HEK293T (cell line): ENCODE data around the gene THAP7.

Experiments used
- CTCF ChIA-PET: fragments of 350-600 bp; formaldehyde crosslinking; extraction: SDS; loops from one replicate; lab custom pipeline; 2021; ENCODE audit warnings: antibody characterized with exemption, inconsistent platforms; lab: Yijun Ruan, JAX
- POLR2A ChIA-PET: fragments of 350-600 bp; formaldehyde crosslinking; extraction: SDS; loops from one replicate; lab custom pipeline; 2020; ENCODE audit warnings: antibody characterized with exemption, inconsistent platforms; lab: Yijun Ruan, JAX
- DNase-seq: peaks from one replicate; pipeline ENCODE4 v3.0.0; 2012; ENCODE audit warnings: mixed read lengths; ENCODE audit errors: extremely low spot score
- ARNT ChIP-seq: fragments of 450-650 bp; IDR thresholded peaks from 2 replicates; pipeline ENCODE4 v1.6.1; 2017; ENCODE audit warnings: mild to moderate bottlenecking
- BHLHE40 ChIP-seq: fragments of 450-650 bp; IDR thresholded peaks from 2 replicates; pipeline ENCODE4 v1.6.1; 2016; ENCODE audit warnings: mild to moderate bottlenecking, moderate library complexity, borderline replicate concordance
- CTBP1 ChIP-seq: fragments of 450-650 bp; IDR thresholded peaks from 2 replicates; pipeline ENCODE4 v1.6.1; 2016; ENCODE audit warnings: borderline replicate concordance
- ELF4 ChIP-seq: fragments of 450-650 bp; IDR thresholded peaks from 2 replicates; pipeline ENCODE4 v1.6.1; 2017; ENCODE audit warnings: antibody characterized with exemption
- FOXA1 ChIP-seq: fragments of 450-650 bp; IDR thresholded peaks from 2 replicates; pipeline ENCODE4 v1.6.1; 2016; ENCODE audit warnings: mild to moderate bottlenecking
- FOXK2 ChIP-seq: fragments of 450-650 bp; IDR thresholded peaks from 2 replicates; pipeline ENCODE4 v1.6.1; 2016; ENCODE audit warnings: mild to moderate bottlenecking
- FOXM1 ChIP-seq: fragments of 450-650 bp; IDR thresholded peaks from 2 replicates; pipeline ENCODE4 v1.6.1; 2017; ENCODE audit warnings: mild to moderate bottlenecking, borderline replicate concordance
- HDGF ChIP-seq: fragments of 450-650 bp; IDR thresholded peaks from 2 replicates; pipeline ENCODE4 v1.6.1; 2017; ENCODE audit warnings: antibody characterized with exemption, borderline replicate concordance
- L3MBTL2 ChIP-seq: fragments of 450-650 bp; conservative IDR thresholded peaks from 2 replicates; pipeline ENCODE4 v1.6.1; 2016; ENCODE audit warnings: mild to moderate bottlenecking
- LEF1 ChIP-seq: fragments of 450-650 bp; IDR thresholded peaks from 2 replicates; pipeline ENCODE4 v1.6.1; 2017; ENCODE audit warnings: mild to moderate bottlenecking, borderline replicate concordance
- NFRKB ChIP-seq: fragments of 450-650 bp; IDR thresholded peaks from 2 replicates; pipeline ENCODE4 v1.6.1; 2016; ENCODE audit warnings: mild to moderate bottlenecking, moderate library complexity
- PKNOX1 ChIP-seq: fragments of 450-650 bp; IDR thresholded peaks from 2 replicates; pipeline ENCODE4 v1.6.1; 2016
- SP1 ChIP-seq: fragments of 450-650 bp; IDR thresholded peaks from 2 replicates; pipeline ENCODE4 v1.6.1; 2017
- SUZ12 ChIP-seq: fragments of 450-650 bp; IDR thresholded peaks from 2 replicates; pipeline ENCODE4 v1.6.1; 2016; ENCODE audit warnings: mild to moderate bottlenecking
- TARDBP ChIP-seq: fragments of 450-650 bp; IDR thresholded peaks from 2 replicates; pipeline ENCODE4 v1.6.1; 2016
- ZNF384 ChIP-seq: fragments of 450-650 bp; IDR thresholded peaks from 2 replicates; pipeline ENCODE4 v1.6.1; 2016

THAP7 gene

DNA sequence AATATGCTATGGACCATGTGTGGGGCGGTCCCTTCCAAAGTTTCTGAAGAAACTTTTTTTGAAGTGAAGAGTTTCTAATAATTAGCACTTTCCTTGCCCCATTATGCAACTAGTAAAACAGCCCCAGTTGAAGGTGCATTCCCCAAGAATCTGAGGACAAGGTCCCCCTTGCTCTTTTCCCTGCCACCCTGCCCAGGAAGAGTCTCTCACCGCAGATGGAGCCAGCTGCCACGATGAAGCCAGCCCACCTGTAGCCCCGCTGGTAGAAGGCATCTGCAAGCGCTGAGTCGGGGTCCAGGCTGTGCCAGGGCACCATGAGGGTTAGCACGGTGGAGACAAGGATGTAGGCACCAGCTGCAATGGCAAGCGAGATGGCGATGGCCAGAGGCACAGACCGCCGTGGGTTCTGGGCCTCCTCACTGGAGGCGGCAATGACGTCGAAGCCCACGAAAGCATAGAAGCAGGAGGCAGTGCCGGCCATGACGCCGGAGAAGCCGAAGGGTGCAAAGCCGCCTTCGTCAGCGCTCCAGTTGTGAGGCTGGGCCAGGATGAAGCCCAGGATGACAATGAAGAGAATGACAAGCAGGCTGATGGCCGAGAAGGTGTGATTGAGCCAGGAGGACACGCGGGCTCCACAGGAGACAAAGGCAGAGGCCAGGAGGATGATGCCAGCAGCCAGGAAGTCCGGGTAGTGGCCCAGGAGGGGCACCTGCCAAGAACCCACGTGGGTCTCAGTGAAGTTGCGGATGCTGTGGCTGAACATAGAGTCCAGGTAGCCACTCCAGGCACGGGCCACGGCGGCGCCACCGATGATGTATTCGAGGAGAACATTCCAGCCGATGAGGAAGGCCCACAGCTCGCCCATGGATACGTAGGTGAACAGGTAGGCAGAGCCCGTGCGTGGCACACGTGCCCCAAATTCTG is 29.0 kb upstream of the THAP7 start:
- ChIA-PET CTCF (no interaction called here), POLR2A (no interaction called here)
- TF ChIP-seq PKNOX1 (no peak), FOXA1 (no peak), LEF1 (no peak), FOXM1 (no peak)
- DNase-seq, result no peak

GRCh38 chr22:21030032-21030431 is 28.1 kb upstream of the THAP7 start:
- ChIA-PET CTCF (no interaction called here), POLR2A (no interaction called here)
- no peak for DNase-seq
- no peak for TF ChIP-seq FOXM1
- no peak for TF ChIP-seq SP1
- TF ChIP-seq NFRKB, result no peak

DNA sequence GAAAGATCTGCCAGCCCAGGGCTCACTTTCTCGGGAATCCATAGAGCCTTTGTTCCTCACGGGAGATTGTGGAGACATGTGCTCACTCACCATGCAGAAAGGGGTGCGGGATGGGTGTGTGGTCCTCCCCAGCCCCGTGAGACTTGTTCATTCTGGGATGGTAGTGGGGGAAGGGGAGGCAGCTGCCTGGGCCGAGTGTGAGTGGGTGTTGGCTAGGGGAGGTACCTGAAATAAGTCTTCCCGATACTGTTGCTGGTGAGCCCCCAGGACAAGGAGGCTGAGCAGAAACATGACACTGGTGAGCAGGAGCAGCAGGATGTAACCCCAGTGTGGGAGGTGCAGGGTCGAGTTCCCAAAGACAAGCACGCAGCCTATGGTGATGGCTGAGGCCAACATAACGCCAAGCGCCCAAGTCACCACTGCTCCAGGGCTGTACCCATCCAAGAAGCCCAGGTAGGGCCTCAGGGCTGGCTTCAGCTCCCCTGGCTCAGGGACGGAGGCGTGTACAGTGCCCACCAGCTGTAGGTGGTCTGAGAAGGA is 27.6 kb upstream of the THAP7 start:
- CTCF ChIA-PET, result no interaction called here
- POLR2A ChIA-PET, result interaction anchor here (1.4 kb wide), 1 partner anchor 28 kb away, joined by 4 read pairs; the partner anchor contains the start of gene THAP7
- TF ChIP-seq SP1, result no peak
- no peak for TF ChIP-seq FOXK2
- TF ChIP-seq FOXM1, result no peak
- no peak for TF ChIP-seq SUZ12
- TF ChIP-seq L3MBTL2, result no peak
- no peak for TF ChIP-seq ARNT
- no peak for TF ChIP-seq LEF1
- no peak for TF ChIP-seq NFRKB
- no peak for TF ChIP-seq HDGF
- no peak for TF ChIP-seq PKNOX1
- no peak for TF ChIP-seq ZNF384
- TF ChIP-seq BHLHE40, result no peak
- no peak for TF ChIP-seq TARDBP
- no peak for TF ChIP-seq FOXA1
- TF ChIP-seq ELF4, result no peak
- no peak for TF ChIP-seq CTBP1
- DNase-seq, result no peak

DNA sequence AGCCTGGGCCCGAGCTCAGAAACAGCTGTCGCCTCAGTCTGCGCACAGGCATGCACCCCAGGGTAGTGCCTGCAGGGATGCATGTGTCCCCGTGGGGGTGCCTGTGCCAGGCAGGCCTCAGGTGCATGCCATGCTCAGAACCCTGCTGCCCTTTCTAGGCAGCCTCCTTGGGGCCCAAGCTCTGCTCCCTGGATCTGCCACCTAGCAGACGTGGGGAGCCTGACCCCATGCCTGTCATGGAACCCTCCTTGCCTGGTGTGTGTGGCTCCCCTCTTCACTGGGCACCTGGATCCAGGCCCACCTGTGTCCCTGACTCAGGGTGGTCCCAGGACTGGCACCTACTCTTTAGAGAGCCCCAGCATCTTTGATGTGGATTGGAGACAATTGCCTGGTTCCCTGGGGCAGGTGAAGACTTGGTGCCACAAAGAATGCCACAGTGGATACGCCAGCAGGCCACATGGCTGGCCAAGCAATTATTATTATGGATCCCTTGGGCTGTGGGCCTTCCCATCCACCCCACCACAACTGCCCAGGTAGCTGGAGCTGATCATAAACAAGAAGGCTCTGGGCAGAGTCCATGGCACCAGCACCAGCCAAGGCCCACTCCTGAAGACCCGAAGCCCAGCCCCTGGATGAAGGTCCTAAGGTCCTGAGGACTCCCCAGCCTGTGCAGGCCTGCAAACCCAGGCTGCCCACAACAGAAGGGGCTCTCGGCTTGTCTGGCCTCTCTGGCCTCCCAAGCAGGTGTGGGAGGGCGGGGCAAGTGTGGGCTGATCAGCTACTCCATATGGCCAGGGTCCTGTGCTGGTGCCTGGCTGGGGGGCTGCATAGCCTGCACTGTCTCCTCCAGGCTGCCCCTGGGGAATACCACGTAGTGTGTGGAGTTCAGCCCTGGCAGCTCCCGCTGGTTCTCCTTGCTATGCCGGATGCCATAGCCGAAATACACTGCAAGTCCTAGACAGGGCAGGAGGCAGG is 26.6 kb upstream of the THAP7 start:
- POLR2A ChIA-PET, result interaction anchor here (1.4 kb wide), 1 partner anchor 27 kb away, joined by 4 read pairs; the partner anchor contains the start of gene THAP7
- no peak for DNase-seq
- TF ChIP-seq CTBP1 (no peak), HDGF (no peak), FOXA1 (no peak), NFRKB (no peak), TARDBP (no peak)
- CTCF ChIA-PET, result no interaction called here

DNA sequence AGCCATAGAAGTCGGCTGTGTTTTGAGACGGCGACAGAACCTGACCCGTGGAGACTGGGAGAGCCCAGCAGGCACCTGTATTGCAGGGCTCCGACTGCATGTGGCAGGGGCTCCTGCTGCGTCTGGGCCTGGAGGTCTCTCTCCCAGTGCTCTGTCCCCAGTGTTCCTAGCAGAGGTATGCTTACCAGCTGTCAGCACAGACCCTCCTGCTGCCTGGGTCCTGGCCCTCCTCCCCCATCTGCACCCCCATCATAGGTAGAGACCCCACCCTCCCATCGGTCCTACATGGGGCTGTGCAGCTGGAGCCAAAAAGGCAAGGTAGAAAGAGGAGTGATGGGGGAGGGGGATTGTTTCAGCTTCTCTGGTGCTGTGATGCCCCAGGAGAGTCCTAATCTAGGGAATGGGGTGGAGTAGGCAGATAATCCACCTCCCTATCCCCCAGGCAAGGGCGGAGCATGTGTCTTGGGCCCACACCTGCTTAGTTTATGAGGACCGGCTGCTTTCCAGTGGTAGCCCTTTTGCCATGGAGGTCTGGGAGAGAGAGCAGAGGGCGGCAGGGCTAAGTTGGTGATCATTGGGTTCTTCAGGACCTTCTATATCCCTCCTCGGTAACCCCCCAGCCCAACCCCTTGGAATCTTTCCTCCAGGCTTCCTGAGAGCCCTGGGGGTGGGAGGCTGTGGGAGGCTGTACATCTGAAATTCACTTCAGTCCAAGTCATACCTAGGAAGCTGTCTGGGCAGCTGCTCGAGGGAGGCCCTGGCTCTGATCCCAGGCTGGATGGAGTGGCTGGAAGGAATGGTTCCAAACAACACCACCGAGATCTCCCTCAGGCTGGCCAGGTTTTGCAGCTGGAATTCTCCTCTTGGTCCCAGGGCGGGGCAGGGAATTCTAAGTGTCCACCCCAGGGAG is 25.1 kb upstream of the THAP7 start:
- POLR2A ChIA-PET, result interaction anchor here (1.0 kb wide), 1 partner anchor 25 kb away, joined by 3 read pairs; the partner anchor contains the start of gene THAP7
- TF ChIP-seq L3MBTL2 (no peak), ELF4 (no peak), CTBP1 (no peak), PKNOX1 (no peak)
- CTCF ChIA-PET, result interaction anchor here (0.6 kb wide), 1 partner anchor 10 kb away, joined by 5 read pairs; no protein-coding TSS in a partner anchor
- no peak for DNase-seq
